Kidney epithelial cell (primary cell): Measurements from ENCODE around the gene ADORA2A. TPM values are rescaled to one million over a fixed set of nuclear protein-coding genes. Genes with fewer than 3 reads are reported as not detected.

Source experiments
- DNase-seq: peaks from one replicate; pipeline ENCODE4 v3.0.0-alpha.2; 2010; ENCODE audit warnings: low read depth
- H3K27me3 ChIP-seq: 2 replicates; pipeline ENCODE4 v1.6.0; 2011; ENCODE audit warnings: low read length; ENCODE audit not compliant: control insufficient read depth, insufficient read depth
- H3K36me3 ChIP-seq: 2 replicates; pipeline ENCODE4 v1.5.1; 2011; ENCODE audit warnings: low read length; ENCODE audit not compliant: control insufficient read depth, insufficient read depth
- H3K4me3 ChIP-seq: 2 replicates; pipeline ENCODE4 v1.5.1; 2011; ENCODE audit warnings: low read depth, mild to moderate bottlenecking, control low read depth, low read length
- CTCF ChIP-seq: IDR thresholded peaks from 2 replicates; pipeline ENCODE4 v1.5.1; 2011; ENCODE audit warnings: mild to moderate bottlenecking, moderate library complexity, low read length, control low read depth, inconsistent platforms; ENCODE audit not compliant: insufficient read depth, poor library complexity, severe bottlenecking
- total RNA-seq: library from RNA; depleted of rRNA; stranded (reverse); fragments of >200 nt; gene quantifications from 2 replicates; pipeline ENCODE4 v1.2.3, GENCODE V29; 2015

ADORA2A gene
- total RNA-seq, 1 donor from 2014 or later: 0.46 TPM

- Histone ChIP-seq H3K36me3 (no peaks in the 10 kb centered on the region), H3K27me3 (peaks cover 17% of the 10 kb centered on the region), H3K4me3 (no peak overlapping the region)
- DNase-seq: no peak
- TF ChIP-seq CTCF: no peak
These were observed 7.1 kb upstream of the ADORA2A start for GRCh38 chr22:24420072-24420976.

- H3K27me3 ChIP-seq: peaks cover 22% of the 10 kb centered on the region
- no peak overlapping the region for H3K4me3 ChIP-seq
- TF ChIP-seq CTCF: no peak
- DNase-seq: no peak
- H3K36me3 ChIP-seq: no peaks in the 10 kb centered on the region
These were observed 6.4 kb upstream of the ADORA2A start for GRCh38 chr22:24420977-24421343.

DNA sequence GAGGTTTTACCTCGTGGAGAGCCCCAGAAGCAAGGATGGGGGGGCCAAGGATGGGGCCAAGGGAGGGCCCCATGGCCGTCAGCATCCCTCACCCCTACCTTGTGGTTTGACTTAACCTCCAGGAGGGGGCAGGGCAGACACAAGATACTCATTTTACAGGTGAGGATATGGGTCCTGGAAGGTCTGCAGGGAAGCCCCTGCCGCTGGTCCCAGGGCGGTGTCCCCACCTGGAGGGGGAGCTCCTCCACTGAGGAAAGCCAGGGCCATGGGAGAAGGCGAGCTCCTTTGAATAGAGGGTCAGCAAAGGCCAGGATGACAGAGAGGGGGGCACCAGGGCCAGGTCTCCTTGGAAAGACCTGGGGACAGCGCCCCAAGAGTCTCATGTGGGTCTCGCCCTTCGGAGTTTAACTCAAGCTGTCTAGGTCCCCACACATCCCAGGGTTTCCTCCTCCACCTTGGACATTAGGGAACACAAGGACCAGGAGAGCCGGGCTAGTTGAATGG lies 5.9 kb upstream of the ADORA2A start:
- peaks cover 28% of the 10 kb centered on the region for H3K27me3 ChIP-seq
- H3K36me3 ChIP-seq: no peaks in the 10 kb centered on the region
- no peak for DNase-seq
- no peak overlapping the region for H3K4me3 ChIP-seq
- peak; percentile 16 for TF ChIP-seq CTCF

DNA sequence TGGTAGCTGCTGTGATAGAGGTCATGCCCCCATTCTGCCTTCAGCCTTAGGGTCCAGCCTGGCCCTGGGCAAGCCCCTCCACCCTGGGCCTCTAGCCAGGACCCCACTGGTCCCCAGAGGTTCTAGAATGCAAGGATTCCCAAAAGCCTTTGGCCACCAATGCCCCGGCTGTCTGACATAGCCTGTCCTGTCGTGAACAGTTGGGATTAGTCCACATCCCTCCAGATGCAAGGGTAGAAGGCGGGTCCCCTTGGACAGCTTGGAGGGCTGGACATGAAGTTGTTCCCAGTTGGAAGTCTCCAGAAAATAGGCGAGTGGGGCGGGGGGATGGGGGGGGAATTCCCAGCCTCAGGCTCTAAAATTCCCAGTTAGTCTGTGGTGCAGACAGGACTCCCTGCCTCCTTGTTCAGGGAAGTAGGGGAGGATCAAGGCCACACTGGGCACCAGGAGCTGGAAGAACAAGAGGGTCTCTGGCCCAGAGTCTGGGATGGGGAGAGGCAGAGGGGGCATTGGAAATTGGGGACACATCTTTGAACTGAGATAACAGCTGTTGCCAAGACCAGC lies 5.2 kb upstream of the ADORA2A start:
- no peak for TF ChIP-seq CTCF
- DNase-seq: no peak
- no peaks in the 10 kb centered on the region for H3K36me3 ChIP-seq
- H3K27me3 ChIP-seq: peaks cover 30% of the 10 kb centered on the region
- no peak overlapping the region for H3K4me3 ChIP-seq

GRCh38 chr22:24423519-24424000 lies 3.8 kb upstream of the ADORA2A start:
- peaks cover 30% of the 10 kb centered on the region for H3K27me3 ChIP-seq
- peak overlapping the region; percentile 32 for H3K4me3 ChIP-seq
- DNase-seq: no peak
- TF ChIP-seq CTCF: peak; percentile 12
- no peaks in the 10 kb centered on the region for H3K36me3 ChIP-seq
